ENCODE data around the gene ANGPTL2.

Gene ANGPTL2

DNA sequence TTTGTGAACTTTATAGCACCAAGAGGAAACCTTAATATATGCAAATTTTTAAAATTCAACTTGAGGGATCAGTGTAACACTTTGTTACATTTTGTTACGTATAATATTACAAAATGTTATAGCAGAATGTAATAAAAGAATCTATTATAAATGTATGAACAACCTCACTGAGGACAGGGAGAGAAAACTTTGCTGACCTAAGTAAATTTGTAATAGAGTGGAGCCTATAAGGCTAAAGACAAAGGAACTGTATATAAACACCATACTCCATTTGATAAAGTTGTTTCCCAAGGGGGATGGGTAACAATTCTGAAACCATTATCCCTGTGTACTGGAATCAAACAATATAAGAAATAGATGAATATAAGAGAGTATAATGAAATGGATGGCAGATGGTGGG lies 77.3 kb downstream of the ANGPTL2 start:
- DNase-seq: no peak

DNA sequence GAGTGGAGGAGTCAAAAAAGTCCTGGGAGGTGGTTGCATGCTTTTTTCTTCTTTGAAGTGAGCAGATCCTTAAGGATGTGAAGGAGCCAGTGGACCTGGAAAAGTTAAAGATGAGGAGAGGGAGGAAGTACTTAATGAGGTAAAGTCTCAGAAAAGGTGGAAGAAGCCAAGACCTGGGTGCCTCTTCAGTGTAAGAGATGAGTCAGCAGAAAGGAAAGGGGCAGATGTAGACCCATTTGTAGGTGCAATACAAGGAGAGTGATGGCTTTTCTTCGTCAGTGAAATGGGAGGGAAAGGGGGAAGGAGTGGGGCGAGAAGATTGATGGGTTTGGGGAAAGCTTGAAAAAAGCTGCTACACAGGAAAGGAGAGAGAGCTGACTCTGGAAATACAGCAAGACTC lies 82.9 kb downstream of the ANGPTL2 start:
- DNase-seq: no peak

DNA sequence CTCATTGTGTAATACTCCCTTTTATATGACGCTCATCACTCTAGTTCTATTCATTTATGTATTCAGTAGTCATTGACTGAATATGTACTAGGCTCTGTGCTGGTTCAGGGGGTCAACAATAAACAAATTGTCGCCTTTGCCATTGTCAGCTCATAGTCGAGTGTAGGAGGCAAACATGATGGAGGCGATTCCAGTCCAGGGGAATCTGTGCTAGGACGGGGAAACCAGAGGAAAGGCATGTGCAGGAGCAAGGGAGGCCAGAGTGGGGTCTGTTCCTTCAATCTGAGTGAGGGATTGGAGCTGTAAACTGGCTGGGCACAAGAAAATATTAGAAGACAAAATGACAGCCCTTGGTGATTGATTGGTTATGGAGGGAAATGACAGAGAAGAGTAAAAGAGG lies 83.9 kb downstream of the ANGPTL2 start:
- DNase-seq: no peak
